NOMO-1 (cell line): ENCODE data around the gene PRKCZ.

Experiments used
- DNase-seq, 2 experiments: peaks; one replicate each; lab custom pipeline; 2025; ENCODE audit not compliant: unreplicated experiment in 2 of 2; lab: John Stamatoyannopoulos, UW

Gene PRKCZ

GRCh38 chr1:2172012-2172411 lies 121.8 kb downstream of the PRKCZ start:
- no peak for DNase-seq

- DNase-seq: no peak
Measured at GRCh38 chr1:2172551-2173146, 122.4 kb downstream of the PRKCZ start.

GRCh38 chr1:2173546-2174347 lies 123.5 kb downstream of the PRKCZ start:
- no peak for DNase-seq

GRCh38 chr1:2174348-2175054 lies 124.3 kb downstream of the PRKCZ start:
- DNase-seq: peak; percentile 20 to 55

- no peak for DNase-seq
Measured at GRCh38 chr1:2175055-2175414, 124.8 kb downstream of the PRKCZ start.

GRCh38 chr1:2175681-2176454 lies 125.7 kb downstream of the PRKCZ start:
- no peak for DNase-seq

- DNase-seq: no peak
Measured at GRCh38 chr1:2176615-2177014, 126.4 kb downstream of the PRKCZ start.

- DNase-seq: no peak
Measured at GRCh38 chr1:2177541-2177940, 127.3 kb downstream of the PRKCZ start.

GRCh38 chr1:2177946-2178538 lies 127.8 kb downstream of the PRKCZ start:
- no peak for DNase-seq

- DNase-seq: no peak
Measured at GRCh38 chr1:2178875-2179274, 128.7 kb downstream of the PRKCZ start.

GRCh38 chr1:2179283-2180013 lies 129.2 kb downstream of the PRKCZ start:
- no peak for DNase-seq

GRCh38 chr1:2180297-2181245 lies 130.4 kb downstream of the PRKCZ start:
- no peak for DNase-seq

GRCh38 chr1:2181271-2181670 lies 131.1 kb downstream of the PRKCZ start:
- no peak for DNase-seq

- no peak for DNase-seq
Measured at GRCh38 chr1:2181752-2182151, 131.5 kb downstream of the PRKCZ start.

GRCh38 chr1:2182376-2182775 lies 132.2 kb downstream of the PRKCZ start:
- no peak for DNase-seq

GRCh38 chr1:2183937-2184334 lies 133.7 kb downstream of the PRKCZ start:
- no peak for DNase-seq

- no peak for DNase-seq
Measured at GRCh38 chr1:2184531-2184930, 134.3 kb downstream of the PRKCZ start.

- no peak for DNase-seq
Measured at GRCh38 chr1:2184934-2185333, 134.7 kb downstream of the PRKCZ start.
